Endothelial cell of umbilical vein (primary cell): ENCODE results near the gene ZNF485. TPM values are rescaled to one million over a fixed set of nuclear protein-coding genes. Genes with fewer than 3 reads are reported as not detected.

Experiments
- BruUV-seq: library from RNA; stranded (reverse); fragments of 400-500 nt; replicated peaks from 2 replicates; lab custom pipeline; 2021; lab: Mats Ljungman, UMichigan
- CTCF ChIA-PET: fragments of 300-600, 350-600 bp; sonication (Branson Sonifier 250); formaldehyde crosslinking; loops from one replicate; lab custom pipeline; 2021; ENCODE audit warnings: antibody characterized with exemption, inconsistent platforms; lab: Charles Lee
- POLR2A ChIA-PET: fragments of 300-600, 350-600 bp; sonication (Branson Sonifier 250); formaldehyde crosslinking; loops from one replicate; lab custom pipeline; 2021; ENCODE audit warnings: antibody characterized with exemption, inconsistent platforms; lab: Charles Lee
- DNase-seq: peaks from one replicate; pipeline ENCODE4 v3.0.0-alpha.2; 2011; ENCODE audit warnings: low read depth, low spot score
- FAIRE-seq: peaks from 2 replicates; lab custom pipeline; 2011; peaks lifted over from hg19 to GRCh38; lab: Jason Lieb, UNC
- H2AFZ ChIP-seq: 2 replicates; pipeline ENCODE4 v1.6.0; 2012; ENCODE audit warnings: low read depth, low read length, control low read depth, inconsistent platforms
- H3K27ac ChIP-seq: 2 replicates; pipeline ENCODE4 v1.5.1; 2011; ENCODE audit warnings: low read depth, mild to moderate bottlenecking, control low read depth, low read length, moderate library complexity; ENCODE audit not compliant: insufficient read depth
- H3K27me3 ChIP-seq, 2 experiments: 2 replicates each; pipeline versions ENCODE4 v1.6.0 to v1.6.1; 2011; ENCODE audit warnings: low read length in 2 of 2, mixed read lengths in 1 of 2; ENCODE audit not compliant: control insufficient read depth in 2 of 2, insufficient read depth in 2 of 2
- H3K36me3 ChIP-seq, 2 experiments: 2 replicates in 1 of 2; 3 replicates in 1 of 2; pipeline ENCODE4 v1.5.1; 2011; ENCODE audit warnings: low read length in 2 of 2, mild to moderate bottlenecking in 1 of 2, moderate library complexity in 1 of 2; ENCODE audit not compliant: control insufficient read depth in 2 of 2, insufficient read depth in 2 of 2; ENCODE audit errors: extremely low read depth in 1 of 2
- H3K4me1 ChIP-seq: 3 replicates; pipeline ENCODE4 v1.5.1; 2011; ENCODE audit warnings: mild to moderate bottlenecking, low read length; ENCODE audit not compliant: control insufficient read depth, insufficient read depth; ENCODE audit errors: extremely low read depth
- H3K4me2 ChIP-seq: 2 replicates; pipeline ENCODE4 v1.6.1; 2011; ENCODE audit warnings: low read length, control low read depth, mixed read lengths; ENCODE audit not compliant: insufficient read depth
- H3K4me3 ChIP-seq, 3 experiments: fragments of 200-600 bp in 1 of 3; sonication (generic), shearing (Covaris generic) in 1 of 3; replicated peaks in 1 of 3; 2 replicates each; pipeline ENCODE4 v1.5.1; 2011 to 2016; ENCODE audit warnings: control low read depth in 3 of 3, low read length in 3 of 3, mild to moderate bottlenecking in 2 of 3, inconsistent platforms in 1 of 3, low read depth in 1 of 3, moderate library complexity in 1 of 3; ENCODE audit not compliant: insufficient read depth in 1 of 3
- H3K79me2 ChIP-seq: 2 replicates; pipeline ENCODE4 v1.6.0; 2012; ENCODE audit warnings: low read length, inconsistent platforms; ENCODE audit not compliant: control insufficient read depth, insufficient read depth
- H3K9ac ChIP-seq: replicated peaks from 2 replicates; pipeline ENCODE3; 2011; ENCODE audit warnings: low read length, control low read depth; ENCODE audit not compliant: insufficient read depth; ENCODE audit errors: extremely low read depth
- H3K9me1 ChIP-seq: replicated peaks from 3 replicates; pipeline ENCODE4 v1.6.0; 2011; ENCODE audit warnings: mild to moderate bottlenecking, low read length; ENCODE audit not compliant: control insufficient read depth, insufficient read depth; ENCODE audit errors: extremely low read depth
- H3K9me3 ChIP-seq: replicated peaks from 2 replicates; pipeline ENCODE4 v1.5.1; 2012; ENCODE audit warnings: low read length, inconsistent platforms; ENCODE audit not compliant: control insufficient read depth, insufficient read depth
- H4K20me1 ChIP-seq: replicated peaks from 2 replicates; pipeline ENCODE3; 2011; ENCODE audit warnings: mild to moderate bottlenecking, low read length; ENCODE audit not compliant: control insufficient read depth, insufficient read depth; ENCODE audit errors: extremely low read depth
- EZH2 ChIP-seq: IDR thresholded peaks from 2 replicates; pipeline ENCODE4 v1.6.1; 2012; ENCODE audit warnings: borderline replicate concordance, low read depth, mild to moderate bottlenecking, moderate library complexity, low read length, inconsistent platforms; ENCODE audit not compliant: severe bottlenecking
- FOS ChIP-seq: IDR thresholded peaks from 2 replicates; pipeline ENCODE4 v1.6.1; 2011; ENCODE audit warnings: mild to moderate bottlenecking, low read length, moderate library complexity, borderline replicate concordance; ENCODE audit not compliant: insufficient read depth
- GATA2 ChIP-seq: IDR thresholded peaks from 2 replicates; pipeline ENCODE4 v1.7.0; 2011; ENCODE audit warnings: low read depth, mild to moderate bottlenecking, moderate library complexity, mixed read lengths, low read length; ENCODE audit not compliant: insufficient read length, insufficient read depth
- JUN ChIP-seq: IDR thresholded peaks from 2 replicates; pipeline ENCODE4 v1.6.1; 2011; ENCODE audit warnings: borderline replicate concordance, low read depth; ENCODE audit not compliant: insufficient read length, insufficient read depth
- MYC ChIP-seq: IDR thresholded peaks from one replicate; pipeline ENCODE4 v1.6.1; 2011; ENCODE audit warnings: mild to moderate bottlenecking, low read depth, low read length
- POLR2A ChIP-seq: IDR thresholded peaks from 2 replicates; pipeline ENCODE4 v1.6.1; 2012; ENCODE audit warnings: low read depth, mild to moderate bottlenecking, control low read depth, low read length
- POLR2AphosphoS5 ChIP-seq: IDR thresholded peaks from 2 replicates; pipeline ENCODE4 v1.6.1; 2012; ENCODE audit warnings: low read depth, mild to moderate bottlenecking, control low read depth, low read length, moderate library complexity; ENCODE audit not compliant: insufficient read depth
- dilution Hi-C: fragments of 300-500 bp; cut with MboI; formaldehyde crosslinking; loops from one replicate; pipeline ENCODE4 v1.15.0; 2019; ENCODE audit warnings: low sequenced_read_pairs; ENCODE audit not compliant: extremely low pct_ligation_motif_present
- intact Hi-C: fragments of 100-400 bp; cut with micrococcal nuclease; formaldehyde crosslinking; loops from one replicate; pipeline ENCODE4 v1.10.0; 2022
- polyA plus RNA-seq, 4 experiments: library from polyadenylated mRNA; depleted of rRNA in 3 of 4; stranded (reverse) in 3 of 4; unstranded in 1 of 4; fragments of >200 nt; gene quantifications; 2 replicates each; pipeline versions ENCODE4 v1.2.1 to v1.2.3, GENCODE V29; 2011 to 2012; ENCODE audit warnings: missing spikeins in 1 of 4
- total RNA-seq: library from RNA; stranded (reverse); gene quantifications from 2 replicates; pipeline ENCODE4 v1.2.3, GENCODE V29; 2021
- TF ChIP-seq, protein P1 (sequence below), 2 donors: IDR thresholded peaks; 1 replicate in 1 of 2; 2 replicates in 1 of 2; pipeline ENCODE4 v1.5.1; 2011; ENCODE audit warnings: low read length in 2 of 2, mild to moderate bottlenecking in 2 of 2, moderate library complexity in 2 of 2, control low read depth in 1 of 2, inconsistent platforms in 1 of 2, low read depth in 1 of 2; ENCODE audit not compliant: insufficient read depth in 1 of 2; ENCODE audit errors: extremely low read depth in 1 of 2
- TF ChIP-seq, protein P2 (sequence below): IDR thresholded peaks from 2 replicates; pipeline ENCODE4 v1.6.1; 2011; ENCODE audit not compliant: insufficient read depth, insufficient read length

Gene ZNF485
- total and polyA plus RNA-seq, 2 donors (not counting 3 experiments of a cell fraction or from before 2014, with no cell fraction given): 1.0 to 1.2 TPM

DNA sequence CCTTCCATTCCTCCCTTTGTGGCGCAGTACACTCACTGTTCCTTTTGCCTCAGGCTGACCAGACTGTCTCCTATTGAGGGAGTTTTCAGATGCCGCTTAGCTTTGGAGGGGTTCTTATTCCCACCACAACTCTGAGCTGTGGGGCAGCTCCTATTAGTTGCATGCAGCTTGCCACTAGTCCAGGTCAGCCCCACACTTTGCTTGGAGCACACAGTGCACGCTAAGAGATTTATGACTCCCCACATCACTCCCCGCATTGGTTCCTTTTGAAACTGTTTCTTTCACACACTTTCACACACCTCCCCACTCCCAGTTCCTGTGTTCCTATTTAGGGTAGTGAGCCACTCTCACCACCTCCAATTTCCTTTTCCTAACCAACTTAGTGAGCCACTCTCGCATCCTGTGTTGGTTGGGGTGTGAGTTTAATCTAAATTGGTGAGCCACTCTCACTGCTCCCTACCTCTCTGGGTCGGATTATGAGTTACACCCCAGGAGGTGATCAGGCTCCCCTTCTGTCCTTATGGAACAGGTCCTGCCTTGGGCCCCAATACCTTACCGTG is 10.4 kb upstream of the ZNF485 start:
- Histone ChIP-seq H4K20me1 (no peaks in the 10 kb centered on the region), H3K4me3 (no peak overlapping the region), H3K4me2 (no peak overlapping the region), H3K27me3 (no peaks in the 10 kb centered on the region), H3K79me2 (no peaks in the 10 kb centered on the region), H3K36me3 (no peaks in the 10 kb centered on the region), H3K27ac (no peak overlapping the region), H3K4me1 (no peaks in the 10 kb centered on the region), H3K9me1 (no peaks in the 10 kb centered on the region), H2AFZ (peak overlapping the region; percentile 78), H3K9ac (no peak overlapping the region), H3K9me3 (no peaks in the 10 kb centered on the region)
- no peak for DNase-seq
- TF ChIP-seq MYC (no peak), JUN (no peak), POLR2AphosphoS5 (no peak), POLR2A (no peak), FOS (no peak), EZH2 (no peak), GATA2 (no peak)
- TF ChIP-seq, protein P1, sequence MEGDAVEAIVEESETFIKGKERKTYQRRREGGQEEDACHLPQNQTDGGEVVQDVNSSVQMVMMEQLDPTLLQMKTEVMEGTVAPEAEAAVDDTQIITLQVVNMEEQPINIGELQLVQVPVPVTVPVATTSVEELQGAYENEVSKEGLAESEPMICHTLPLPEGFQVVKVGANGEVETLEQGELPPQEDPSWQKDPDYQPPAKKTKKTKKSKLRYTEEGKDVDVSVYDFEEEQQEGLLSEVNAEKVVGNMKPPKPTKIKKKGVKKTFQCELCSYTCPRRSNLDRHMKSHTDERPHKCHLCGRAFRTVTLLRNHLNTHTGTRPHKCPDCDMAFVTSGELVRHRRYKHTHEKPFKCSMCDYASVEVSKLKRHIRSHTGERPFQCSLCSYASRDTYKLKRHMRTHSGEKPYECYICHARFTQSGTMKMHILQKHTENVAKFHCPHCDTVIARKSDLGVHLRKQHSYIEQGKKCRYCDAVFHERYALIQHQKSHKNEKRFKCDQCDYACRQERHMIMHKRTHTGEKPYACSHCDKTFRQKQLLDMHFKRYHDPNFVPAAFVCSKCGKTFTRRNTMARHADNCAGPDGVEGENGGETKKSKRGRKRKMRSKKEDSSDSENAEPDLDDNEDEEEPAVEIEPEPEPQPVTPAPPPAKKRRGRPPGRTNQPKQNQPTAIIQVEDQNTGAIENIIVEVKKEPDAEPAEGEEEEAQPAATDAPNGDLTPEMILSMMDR (IDR thresholded peaks at IDR 0.05; ENCODE audit: extremely low read depth in 1 of 2, insufficient read depth in 1 of 2, low read depth in 1 of 2, low read length in 2 of 2): no peak
- TF ChIP-seq, protein P2, sequence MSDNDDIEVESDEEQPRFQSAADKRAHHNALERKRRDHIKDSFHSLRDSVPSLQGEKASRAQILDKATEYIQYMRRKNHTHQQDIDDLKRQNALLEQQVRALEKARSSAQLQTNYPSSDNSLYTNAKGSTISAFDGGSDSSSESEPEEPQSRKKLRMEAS: no peak
- dilution Hi-C loops: no loop called here
- BruUV-seq: no TSS peak
- ChIA-PET POLR2A (no interaction called here), CTCF (no interaction called here)
- intact Hi-C loops: no loop called here
- no peak for FAIRE-seq
